ENCODE data around the gene DUSP2.

DNA sequence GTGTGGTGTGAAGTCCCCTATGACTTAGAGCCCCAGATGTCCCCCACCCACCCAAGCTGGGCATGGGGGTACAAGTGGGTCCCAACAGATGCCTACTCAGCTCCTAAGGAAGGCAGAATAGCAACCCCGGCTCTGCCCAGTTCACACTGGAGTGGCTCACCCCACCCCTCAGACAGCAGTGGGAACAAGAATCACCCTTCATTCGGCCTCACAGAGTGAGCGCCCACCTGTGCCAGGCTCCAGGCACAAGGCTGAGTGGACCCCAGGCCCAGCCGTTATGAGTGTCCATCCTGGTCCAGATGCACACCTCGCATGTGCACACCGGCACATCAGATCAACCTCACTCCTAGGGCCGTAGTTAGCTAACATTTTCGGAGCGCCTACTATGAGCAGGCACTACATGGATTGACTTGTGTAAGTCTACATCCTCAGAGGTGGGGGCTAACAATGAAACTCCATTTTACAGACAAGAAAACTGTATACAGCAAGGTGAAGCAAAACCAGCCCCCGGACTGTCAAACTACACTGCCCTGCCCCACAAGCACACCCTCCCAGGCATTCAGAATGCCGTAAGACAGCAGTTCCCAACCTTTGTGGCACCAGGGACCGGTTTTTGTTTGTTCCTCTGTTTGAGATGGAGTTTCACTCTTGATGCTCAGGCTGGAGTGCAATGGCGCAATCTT is 4.2 kb downstream of the DUSP2 start:
- TF ChIP-seq, protein P1, sequence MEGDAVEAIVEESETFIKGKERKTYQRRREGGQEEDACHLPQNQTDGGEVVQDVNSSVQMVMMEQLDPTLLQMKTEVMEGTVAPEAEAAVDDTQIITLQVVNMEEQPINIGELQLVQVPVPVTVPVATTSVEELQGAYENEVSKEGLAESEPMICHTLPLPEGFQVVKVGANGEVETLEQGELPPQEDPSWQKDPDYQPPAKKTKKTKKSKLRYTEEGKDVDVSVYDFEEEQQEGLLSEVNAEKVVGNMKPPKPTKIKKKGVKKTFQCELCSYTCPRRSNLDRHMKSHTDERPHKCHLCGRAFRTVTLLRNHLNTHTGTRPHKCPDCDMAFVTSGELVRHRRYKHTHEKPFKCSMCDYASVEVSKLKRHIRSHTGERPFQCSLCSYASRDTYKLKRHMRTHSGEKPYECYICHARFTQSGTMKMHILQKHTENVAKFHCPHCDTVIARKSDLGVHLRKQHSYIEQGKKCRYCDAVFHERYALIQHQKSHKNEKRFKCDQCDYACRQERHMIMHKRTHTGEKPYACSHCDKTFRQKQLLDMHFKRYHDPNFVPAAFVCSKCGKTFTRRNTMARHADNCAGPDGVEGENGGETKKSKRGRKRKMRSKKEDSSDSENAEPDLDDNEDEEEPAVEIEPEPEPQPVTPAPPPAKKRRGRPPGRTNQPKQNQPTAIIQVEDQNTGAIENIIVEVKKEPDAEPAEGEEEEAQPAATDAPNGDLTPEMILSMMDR (IDR thresholded peaks at IDR 0.05), result no peak
- TF ChIP-seq TCF7L2 (IDR thresholded peaks at IDR 0.05; ENCODE audit: low read depth, low read length) (no peak), POLR2AphosphoS5 (IDR thresholded peaks at IDR 0.05; ENCODE audit: low read depth, low read length) (no peak), SIN3A (IDR thresholded peaks at IDR 0.05; ENCODE audit: borderline replicate concordance, insufficient read depth, low read depth, low read length) (no peak)
- TF ChIP-seq, protein P2, sequence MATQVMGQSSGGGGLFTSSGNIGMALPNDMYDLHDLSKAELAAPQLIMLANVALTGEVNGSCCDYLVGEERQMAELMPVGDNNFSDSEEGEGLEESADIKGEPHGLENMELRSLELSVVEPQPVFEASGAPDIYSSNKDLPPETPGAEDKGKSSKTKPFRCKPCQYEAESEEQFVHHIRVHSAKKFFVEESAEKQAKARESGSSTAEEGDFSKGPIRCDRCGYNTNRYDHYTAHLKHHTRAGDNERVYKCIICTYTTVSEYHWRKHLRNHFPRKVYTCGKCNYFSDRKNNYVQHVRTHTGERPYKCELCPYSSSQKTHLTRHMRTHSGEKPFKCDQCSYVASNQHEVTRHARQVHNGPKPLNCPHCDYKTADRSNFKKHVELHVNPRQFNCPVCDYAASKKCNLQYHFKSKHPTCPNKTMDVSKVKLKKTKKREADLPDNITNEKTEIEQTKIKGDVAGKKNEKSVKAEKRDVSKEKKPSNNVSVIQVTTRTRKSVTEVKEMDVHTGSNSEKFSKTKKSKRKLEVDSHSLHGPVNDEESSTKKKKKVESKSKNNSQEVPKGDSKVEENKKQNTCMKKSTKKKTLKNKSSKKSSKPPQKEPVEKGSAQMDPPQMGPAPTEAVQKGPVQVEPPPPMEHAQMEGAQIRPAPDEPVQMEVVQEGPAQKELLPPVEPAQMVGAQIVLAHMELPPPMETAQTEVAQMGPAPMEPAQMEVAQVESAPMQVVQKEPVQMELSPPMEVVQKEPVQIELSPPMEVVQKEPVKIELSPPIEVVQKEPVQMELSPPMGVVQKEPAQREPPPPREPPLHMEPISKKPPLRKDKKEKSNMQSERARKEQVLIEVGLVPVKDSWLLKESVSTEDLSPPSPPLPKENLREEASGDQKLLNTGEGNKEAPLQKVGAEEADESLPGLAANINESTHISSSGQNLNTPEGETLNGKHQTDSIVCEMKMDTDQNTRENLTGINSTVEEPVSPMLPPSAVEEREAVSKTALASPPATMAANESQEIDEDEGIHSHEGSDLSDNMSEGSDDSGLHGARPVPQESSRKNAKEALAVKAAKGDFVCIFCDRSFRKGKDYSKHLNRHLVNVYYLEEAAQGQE (IDR thresholded peaks at IDR 0.05; ENCODE audit: insufficient read depth in 1 of 2, low read depth in 2 of 2, low read length in 1 of 2), result no peak

All from Panc1 (cell line).